Germinal center (tissue), 1 donor: ENCODE data around the gene ZNF680.
"Not testable (repeated sequence)": the region's sequence is repeated elsewhere in the genome, so short reads cannot be mapped to it uniquely, and the experiment has no call there.

ENCODE experiments used
- DNase-seq: peaks from one replicate; pipeline ENCODE4 v3.0.0; 2012; ENCODE audit warnings: mixed read lengths, low spot score

ZNF680 gene

GRCh38 chr7:64555046-64555445 lies 7.8 kb downstream of the ZNF680 start:
- DNase-seq = no peak

DNA sequence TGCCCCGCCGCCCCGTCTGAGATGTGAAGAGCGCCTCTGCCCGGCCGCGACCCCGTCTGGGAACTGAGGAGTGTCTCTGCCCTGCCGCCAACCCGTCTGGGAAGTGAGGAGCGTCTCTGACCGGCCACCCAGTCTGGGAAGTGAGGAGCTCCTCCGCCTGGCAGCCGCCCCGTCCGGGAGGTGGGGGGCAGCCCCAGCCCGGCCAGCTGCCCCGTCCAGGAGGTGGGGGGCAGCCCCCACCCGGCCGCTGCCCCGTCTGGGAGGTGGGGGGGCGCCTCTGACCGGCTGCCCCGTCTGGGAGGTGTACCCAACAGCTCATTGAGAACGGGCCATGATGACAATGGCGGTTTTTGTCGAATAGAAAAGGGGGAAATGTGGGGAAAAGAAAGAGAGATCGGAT lies 8.7 kb downstream of the ZNF680 start:
- DNase-seq = not testable (repeated sequence)

- DNase-seq = no peak
Measured at GRCh38 chr7:64551375-64552142, 11.3 kb downstream of the ZNF680 start.

- no peak for DNase-seq
Measured at GRCh38 chr7:64544010-64544409, 18.9 kb downstream of the ZNF680 start.

GRCh38 chr7:64541438-64542359 lies 21.2 kb downstream of the ZNF680 start:
- DNase-seq = no peak

GRCh38 chr7:64533756-64534155 lies 29.1 kb downstream of the ZNF680 start:
- DNase-seq = no peak

GRCh38 chr7:64528770-64529169 lies 34.1 kb downstream of the ZNF680 start:
- DNase-seq = no peak

GRCh38 chr7:64521409-64521984 lies 41.4 kb downstream of the ZNF680 start:
- no peak for DNase-seq

DNA sequence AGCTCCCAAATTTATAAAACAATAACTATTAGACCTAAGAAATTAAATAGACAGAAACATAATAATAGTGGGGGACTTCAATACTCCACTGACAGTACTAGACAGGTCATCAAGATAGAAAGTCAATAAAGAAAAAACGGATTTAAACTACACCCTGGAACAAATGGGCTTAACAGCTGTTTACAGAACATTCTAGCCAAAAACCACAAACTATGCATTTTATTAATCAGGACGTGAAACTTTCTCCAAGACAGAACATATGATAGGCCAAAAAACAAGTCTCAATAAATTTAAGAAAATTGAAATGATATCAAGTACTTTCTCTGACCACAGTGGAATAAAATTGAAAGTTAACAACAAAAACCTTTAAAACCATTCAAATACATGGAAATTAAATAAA lies 46.4 kb downstream of the ZNF680 start:
- no peak for DNase-seq

- DNase-seq = no peak
Measured at GRCh38 chr7:64515781-64516180, 47.1 kb downstream of the ZNF680 start.

- DNase-seq = no peak
Measured at GRCh38 chr7:64515330-64515729, 47.5 kb downstream of the ZNF680 start.

DNA sequence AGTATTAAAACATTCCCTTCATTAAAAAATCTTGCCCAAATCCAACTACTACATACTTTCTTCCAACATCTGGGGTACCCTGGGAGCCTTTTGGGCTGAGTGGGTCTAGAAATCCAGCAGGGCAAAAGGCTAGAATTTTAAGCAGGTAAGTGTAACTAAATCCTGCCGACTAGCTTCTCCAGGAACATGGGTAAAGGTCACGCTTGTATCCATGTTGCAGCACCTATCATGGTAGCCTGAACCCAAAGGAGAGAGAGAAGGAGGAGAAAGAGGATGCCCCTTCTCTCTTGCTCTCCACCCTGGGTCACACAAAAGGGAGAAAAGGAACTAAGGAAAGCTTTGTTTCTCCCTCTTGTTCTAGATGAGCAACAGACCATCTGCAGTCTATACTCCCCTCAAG lies 53.3 kb downstream of the ZNF680 start:
- no peak for DNase-seq

DNA sequence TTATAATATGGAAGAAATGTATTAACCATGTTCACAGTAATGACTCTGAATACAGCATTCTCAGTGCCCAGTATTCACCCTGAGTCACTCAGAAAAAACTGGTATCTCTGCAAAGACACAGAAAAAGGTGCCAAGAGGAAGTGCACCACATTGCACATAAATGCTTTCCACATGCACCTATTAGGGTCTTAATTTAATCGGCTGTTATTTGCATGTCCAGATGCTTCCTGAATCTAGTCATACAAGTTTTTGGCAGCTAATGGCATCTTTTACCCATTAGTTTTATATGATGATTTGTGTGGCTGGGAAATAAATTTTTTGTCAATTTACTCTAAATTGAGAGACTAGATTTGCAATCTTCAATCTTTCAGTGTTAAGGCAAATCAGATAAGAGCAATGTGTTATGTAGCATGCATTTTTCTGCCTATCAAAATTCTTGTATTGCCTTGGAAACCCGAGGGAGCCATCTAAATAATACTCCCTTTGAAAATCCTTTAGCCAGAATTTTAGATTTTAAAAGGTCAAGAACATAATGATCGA lies 58.2 kb downstream of the ZNF680 start:
- no peak for DNase-seq

GRCh38 chr7:64498270-64498669 lies 64.6 kb downstream of the ZNF680 start:
- DNase-seq = no peak

- DNase-seq = no peak
Measured at GRCh38 chr7:64494912-64495461, 67.9 kb downstream of the ZNF680 start.

DNA sequence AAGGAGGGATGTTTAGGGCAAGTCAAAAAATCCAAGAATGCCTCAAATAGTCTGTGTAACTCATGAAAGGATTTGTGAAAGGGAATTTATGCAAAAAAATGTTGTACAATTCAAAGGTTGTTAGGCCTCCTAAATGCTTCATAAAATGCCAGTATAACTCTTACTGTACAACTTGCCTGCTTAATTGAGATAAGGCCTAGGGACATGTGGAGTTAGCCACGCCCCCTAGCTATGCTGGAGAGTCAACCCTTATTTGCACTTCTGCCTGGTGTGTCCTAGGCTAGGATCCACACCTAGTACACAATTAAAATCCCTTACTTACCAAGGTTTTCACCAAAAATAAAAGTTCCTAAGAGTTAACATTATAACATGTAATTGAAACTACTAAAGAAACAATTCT lies 77.2 kb downstream of the ZNF680 start:
- no peak for DNase-seq
